ENCODE data around the gene PIPOX.

The PIPOX gene

DNA sequence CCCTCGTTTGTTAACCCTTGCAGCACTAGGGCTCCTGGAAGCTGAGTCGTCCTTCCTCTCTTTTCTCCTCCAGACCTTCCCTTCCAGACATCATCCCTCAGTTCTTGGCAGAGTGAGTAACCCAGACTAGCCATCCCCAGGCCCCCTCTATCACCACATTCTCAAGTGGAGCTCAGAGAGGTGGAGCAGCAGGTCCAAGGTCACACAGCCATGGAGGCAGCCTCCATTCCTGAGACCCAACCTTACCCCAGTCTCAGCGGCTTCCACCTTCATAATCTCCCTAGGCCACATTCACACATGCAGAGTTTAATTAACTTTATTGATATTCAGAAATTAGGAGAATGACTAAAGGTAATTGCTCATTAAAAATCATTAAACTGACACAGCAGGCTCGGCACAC lies 40.1 kb upstream of the PIPOX start:
- ChIA-PET CTCF (no interaction called here), POLR2A (interaction anchor here (1.3 kb wide), 1 partner anchor 16 kb away, joined by 4 read pairs; no protein-coding TSS in a partner anchor)
- DNase-seq (ENCODE audit: extremely low spot score), result no peak
- no peak for TF ChIP-seq LEF1 (IDR thresholded peaks at IDR 0.05; ENCODE audit: borderline replicate concordance)
- TF ChIP-seq ELF4 (IDR thresholded peaks at IDR 0.05), result no peak
- TF ChIP-seq CTBP1 (IDR thresholded peaks at IDR 0.05; ENCODE audit: borderline replicate concordance), result no peak
- TF ChIP-seq TARDBP (IDR thresholded peaks at IDR 0.05), result no peak
- no peak for TF ChIP-seq FOXA1 (IDR thresholded peaks at IDR 0.05)
- TF ChIP-seq FOXM1 (IDR thresholded peaks at IDR 0.05; ENCODE audit: borderline replicate concordance), result no peak
- TF ChIP-seq L3MBTL2 (conservative IDR thresholded peaks at IDR 0.05), result no peak
- TF ChIP-seq, protein P1, sequence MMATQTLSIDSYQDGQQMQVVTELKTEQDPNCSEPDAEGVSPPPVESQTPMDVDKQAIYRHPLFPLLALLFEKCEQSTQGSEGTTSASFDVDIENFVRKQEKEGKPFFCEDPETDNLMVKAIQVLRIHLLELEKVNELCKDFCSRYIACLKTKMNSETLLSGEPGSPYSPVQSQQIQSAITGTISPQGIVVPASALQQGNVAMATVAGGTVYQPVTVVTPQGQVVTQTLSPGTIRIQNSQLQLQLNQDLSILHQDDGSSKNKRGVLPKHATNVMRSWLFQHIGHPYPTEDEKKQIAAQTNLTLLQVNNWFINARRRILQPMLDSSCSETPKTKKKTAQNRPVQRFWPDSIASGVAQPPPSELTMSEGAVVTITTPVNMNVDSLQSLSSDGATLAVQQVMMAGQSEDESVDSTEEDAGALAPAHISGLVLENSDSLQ (IDR thresholded peaks at IDR 0.05), result no peak
- no peak for TF ChIP-seq SUZ12 (IDR thresholded peaks at IDR 0.05)
- TF ChIP-seq ARNT (IDR thresholded peaks at IDR 0.05), result no peak
- no peak for TF ChIP-seq ZNF384 (IDR thresholded peaks at IDR 0.05)
- no peak for TF ChIP-seq FOXK2 (IDR thresholded peaks at IDR 0.05)

DNA sequence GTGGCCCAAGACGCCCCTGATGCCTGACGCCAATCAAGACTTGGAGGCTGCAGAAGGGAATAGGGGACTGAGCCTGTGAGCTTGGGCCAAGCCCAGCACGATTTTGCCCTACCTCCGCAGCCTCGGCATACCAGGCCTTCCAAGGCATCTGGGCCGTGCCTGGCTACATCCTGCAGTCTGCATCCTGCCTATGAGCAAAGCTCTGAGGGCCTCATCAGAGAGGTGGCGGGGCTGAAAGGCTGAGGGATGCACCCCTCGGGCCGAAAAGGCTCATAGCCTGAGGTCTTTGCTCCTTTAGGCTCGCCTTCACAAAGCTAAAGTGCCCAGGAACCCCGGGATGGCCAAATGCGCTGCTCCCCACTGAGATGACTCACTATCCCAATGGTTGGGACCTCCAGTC lies 39.7 kb upstream of the PIPOX start:
- TF ChIP-seq, protein P1 (IDR thresholded peaks at IDR 0.05), result no peak
- no peak for TF ChIP-seq LEF1 (IDR thresholded peaks at IDR 0.05; ENCODE audit: borderline replicate concordance)

DNA sequence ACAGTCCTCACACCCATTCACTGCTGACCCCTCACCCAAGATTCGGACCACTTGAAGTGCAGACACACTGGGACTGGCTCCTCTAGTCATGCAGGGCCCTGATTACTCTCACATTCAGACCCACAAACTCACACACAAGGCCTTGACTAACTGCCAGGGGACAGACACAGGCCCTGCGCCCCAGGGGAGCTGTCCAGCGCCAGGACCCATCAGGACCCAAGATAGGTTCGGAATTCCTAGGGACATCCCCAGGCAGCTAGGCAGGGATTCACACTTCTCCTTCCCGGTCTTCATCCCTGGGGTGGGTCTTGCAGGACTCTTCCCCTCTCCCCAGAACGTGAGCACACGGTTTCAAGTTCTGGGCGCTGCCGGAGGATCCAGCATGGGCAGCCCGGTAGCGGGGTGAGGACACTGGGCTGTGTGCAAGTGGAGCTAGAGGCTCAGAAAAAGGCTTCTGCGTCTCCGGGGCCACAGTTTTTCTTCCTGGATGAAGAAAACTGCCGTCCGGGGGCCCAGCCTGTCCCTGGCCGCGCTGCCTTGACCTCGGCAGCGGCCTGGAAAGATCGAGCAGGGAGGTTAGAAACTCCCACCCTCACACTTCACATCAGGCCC lies 38.8 kb upstream of the PIPOX start:
- CTCF ChIA-PET, result no interaction called here
- TF ChIP-seq ARNT (IDR thresholded peaks at IDR 0.05), result no peak
- no peak for TF ChIP-seq LEF1 (IDR thresholded peaks at IDR 0.05; ENCODE audit: borderline replicate concordance)
- TF ChIP-seq BHLHE40 (IDR thresholded peaks at IDR 0.05; ENCODE audit: borderline replicate concordance), result no peak
- TF ChIP-seq FOXA1 (IDR thresholded peaks at IDR 0.05), result no peak
- TF ChIP-seq NFRKB (IDR thresholded peaks at IDR 0.05), result no peak
- TF ChIP-seq HDGF (IDR thresholded peaks at IDR 0.05; ENCODE audit: borderline replicate concordance), result no peak
- TF ChIP-seq L3MBTL2 (conservative IDR thresholded peaks at IDR 0.05), result no peak
- no peak for TF ChIP-seq SP1 (IDR thresholded peaks at IDR 0.05)
- TF ChIP-seq FOXK2 (IDR thresholded peaks at IDR 0.05), result no peak
- TF ChIP-seq SUZ12 (IDR thresholded peaks at IDR 0.05), result no peak
- no peak for TF ChIP-seq ELF4 (IDR thresholded peaks at IDR 0.05)
- TF ChIP-seq, protein P1 (IDR thresholded peaks at IDR 0.05), result no peak
- TF ChIP-seq FOXM1 (IDR thresholded peaks at IDR 0.05; ENCODE audit: borderline replicate concordance), result no peak
- no peak for TF ChIP-seq ZNF384 (IDR thresholded peaks at IDR 0.05)
- TF ChIP-seq CTBP1 (IDR thresholded peaks at IDR 0.05; ENCODE audit: borderline replicate concordance), result no peak
- TF ChIP-seq TARDBP (IDR thresholded peaks at IDR 0.05), result no peak
- DNase-seq (ENCODE audit: extremely low spot score), result no peak

More for the DNA sequence above, 39.7 kb upstream of the PIPOX start:
- ChIA-PET CTCF (no interaction called here), POLR2A (interaction anchor here (1.3 kb wide), 1 partner anchor 16 kb away, joined by 4 read pairs; no protein-coding TSS in a partner anchor)
- no peak for DNase-seq (ENCODE audit: extremely low spot score)

DNA sequence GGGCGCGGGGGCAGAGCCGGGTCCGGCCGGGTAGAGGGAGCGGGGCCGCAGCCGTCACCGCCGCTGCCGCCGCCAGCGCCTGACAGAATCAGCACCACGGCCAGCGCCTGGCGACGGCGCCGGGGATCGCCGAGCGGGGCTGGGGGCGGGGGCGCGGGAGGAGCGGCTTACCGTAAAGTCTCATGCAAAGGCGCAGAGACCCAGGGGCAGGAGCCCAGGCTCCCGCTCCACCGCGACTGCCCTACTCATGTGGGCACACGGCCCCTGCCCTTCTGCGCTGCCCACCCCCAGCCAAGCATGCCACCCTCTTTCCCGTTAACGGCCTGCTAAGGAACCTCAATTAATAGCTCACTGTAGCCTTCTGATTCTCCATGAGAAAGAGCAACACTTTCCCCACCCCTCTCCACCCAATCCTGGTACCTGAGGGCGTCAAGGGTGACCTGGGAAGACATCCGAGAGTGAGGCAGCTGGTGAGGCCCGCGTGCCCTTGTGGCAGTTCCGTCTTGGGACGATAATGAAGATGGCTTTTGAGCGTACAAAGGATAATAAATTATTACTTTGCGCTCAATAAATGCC lies 36.9 kb upstream of the PIPOX start, which contains the start of gene SEZ6:
SEZ6 (minus strand) TSS at position 98 of the 576 bp plus-strand sequence. CDS start 164 bp downstream, outside the sequence.
- CTCF ChIA-PET, result interaction anchor here (2.2 kb wide), 1 partner anchor 107 kb away, joined by 9 read pairs; no protein-coding TSS in a partner anchor
- POLR2A ChIA-PET, result no interaction called here
- peak; percentile 87 for DNase-seq (ENCODE audit: extremely low spot score)
- no peak for TF ChIP-seq ELF4 (IDR thresholded peaks at IDR 0.05)
- no peak for TF ChIP-seq HDGF (IDR thresholded peaks at IDR 0.05; ENCODE audit: borderline replicate concordance)
- TF ChIP-seq TARDBP (IDR thresholded peaks at IDR 0.05), result no peak
- no peak for TF ChIP-seq FOXA1 (IDR thresholded peaks at IDR 0.05)
- TF ChIP-seq, protein P1 (IDR thresholded peaks at IDR 0.05), result no peak
- TF ChIP-seq L3MBTL2 (conservative IDR thresholded peaks at IDR 0.05), result no peak

More for the DNA sequence above, 38.8 kb upstream of the PIPOX start:
- POLR2A ChIA-PET, result no interaction called here

DNA sequence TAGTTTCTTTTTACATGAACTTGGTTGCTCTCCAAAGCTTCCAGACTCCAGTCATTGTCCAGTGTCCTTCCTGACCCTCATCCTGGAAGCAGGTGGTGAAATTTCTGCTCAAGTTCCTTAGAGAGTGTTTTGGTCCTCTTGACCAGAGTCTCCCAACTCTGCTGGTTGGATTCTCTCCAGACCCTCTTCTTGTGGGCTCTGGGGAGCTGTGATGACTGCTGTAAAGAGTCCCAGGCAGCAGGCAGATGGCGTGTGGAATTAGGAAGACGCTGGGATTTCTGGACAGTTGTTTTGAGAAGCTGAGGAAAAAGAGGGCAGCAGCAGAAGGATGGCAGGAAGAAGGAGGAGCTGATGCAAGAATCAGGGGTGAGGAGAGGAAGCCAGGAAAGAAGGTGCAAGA lies 35.5 kb upstream of the PIPOX start:
- TF ChIP-seq, protein P1 (IDR thresholded peaks at IDR 0.05), result no peak
- TF ChIP-seq FOXA1 (IDR thresholded peaks at IDR 0.05) (no peak), SP1 (IDR thresholded peaks at IDR 0.05) (no peak), L3MBTL2 (conservative IDR thresholded peaks at IDR 0.05) (no peak), ZNF384 (IDR thresholded peaks at IDR 0.05) (no peak), ARNT (IDR thresholded peaks at IDR 0.05) (no peak), HDGF (IDR thresholded peaks at IDR 0.05; ENCODE audit: borderline replicate concordance) (no peak), LEF1 (IDR thresholded peaks at IDR 0.05; ENCODE audit: borderline replicate concordance) (no peak), SUZ12 (IDR thresholded peaks at IDR 0.05) (no peak), FOXK2 (IDR thresholded peaks at IDR 0.05) (no peak), TARDBP (IDR thresholded peaks at IDR 0.05) (no peak), FOXM1 (IDR thresholded peaks at IDR 0.05; ENCODE audit: borderline replicate concordance) (no peak), BHLHE40 (IDR thresholded peaks at IDR 0.05; ENCODE audit: borderline replicate concordance) (no peak), ELF4 (IDR thresholded peaks at IDR 0.05) (no peak), NFRKB (IDR thresholded peaks at IDR 0.05) (no peak), CTBP1 (IDR thresholded peaks at IDR 0.05; ENCODE audit: borderline replicate concordance) (no peak)
- no peak for DNase-seq (ENCODE audit: extremely low spot score)
- ChIA-PET CTCF (interaction anchor here (1.2 to 2.2 kb wide), 3 partner anchors 42 to 105 kb away, joined by 3 to 9 read pairs (median 4); no protein-coding TSS in a partner anchor), POLR2A (interaction anchor here (1.8 kb wide), 1 partner anchor 56 kb away, joined by 6 read pairs; the partner anchor contains the start of gene PHF12)

Measured in HEK293T (cell line).